GM23248 (cell line): Measurements from ENCODE around the gene PREX1.

ENCODE experiments used
- EZH2 ChIP-seq: fragments of 200-600 bp; sonication (generic); IDR thresholded peaks from 2 replicates; pipeline ENCODE4 v1.6.1; 2018; ENCODE audit warnings: antibody characterized with exemption, mild to moderate bottlenecking; ENCODE audit not compliant: insufficient read depth, poor library complexity, severe bottlenecking
- EZH2phosphoT487 ChIP-seq: fragments of 200-600 bp; sonication (generic); IDR thresholded peaks from 2 replicates; pipeline ENCODE4 v1.6.1; 2018; ENCODE audit warnings: antibody characterized with exemption, moderate library complexity, mild to moderate bottlenecking, low read depth; ENCODE audit not compliant: insufficient read depth

GRCh38 chr20:48635791-48636267 lies 192.0 kb downstream of the PREX1 start:
- TF ChIP-seq EZH2phosphoT487 (no peak), EZH2 (no peak)
